Measurements from ENCODE around the gene ST6GAL2.

DNA sequence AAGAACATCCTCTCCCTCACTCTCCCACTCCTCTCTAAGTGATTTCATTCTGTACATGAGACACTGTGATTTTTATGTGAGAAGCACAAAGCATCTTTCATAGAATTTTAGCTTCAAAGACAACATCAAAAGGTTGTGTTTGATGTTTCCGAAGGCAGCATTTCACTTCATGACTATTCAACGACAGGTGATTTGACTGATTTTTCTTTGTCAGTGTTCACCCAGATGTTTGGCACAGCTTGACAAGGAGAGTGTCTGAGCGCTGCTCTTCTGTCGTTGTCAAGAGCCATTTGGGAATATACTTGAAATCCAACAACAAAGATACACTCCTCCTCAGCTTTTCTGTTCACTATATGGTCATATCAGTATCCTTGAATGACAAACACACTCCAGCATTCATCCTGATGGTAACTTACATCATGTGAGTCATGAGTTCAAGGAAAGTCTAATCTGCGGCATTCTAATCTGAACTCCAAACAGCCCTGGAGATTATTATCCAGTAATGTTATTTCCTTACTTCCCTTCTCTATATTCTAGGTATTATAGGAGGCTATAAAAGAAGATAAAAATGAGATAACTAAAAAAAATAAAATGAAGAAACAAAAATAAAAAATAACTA lies 45.9 kb upstream of the ST6GAL2 start:
- no peak for TF ChIP-seq TAF1 (IDR thresholded peaks at IDR 0.05; ENCODE audit: borderline replicate concordance, low read depth, low read length)
- no peak for TF ChIP-seq POLR2A (IDR thresholded peaks at IDR 0.05; ENCODE audit: low read depth, low read length)
